HCT116 (cell line): ENCODE measurements around the gene UPB1. TPM values are rescaled to one million over a fixed set of nuclear protein-coding genes. Genes with fewer than 3 reads are reported as not detected.
"Not testable (repeated sequence)": the region's sequence is repeated elsewhere in the genome, so short reads cannot be mapped to it uniquely, and the experiment has no call there.

Experiments
- ATAC-seq: fragments of 200-7000 bp; cut with Tn5 transposase; 2 replicates; pipeline ENCODE4 v1.9.1; 2020; ENCODE audit warnings: mild to moderate bottlenecking, moderate library complexity
- BruUV-seq: library from RNA; stranded (reverse); fragments of 400-500 nt; replicated peaks from 2 replicates; lab custom pipeline; 2021; lab: Mats Ljungman, UMichigan
- CTCF ChIA-PET: fragments of 300-600 bp; sonication (Branson Sonifier 250); formaldehyde crosslinking; loops from one replicate; lab custom pipeline; 2021; ENCODE audit warnings: antibody characterized with exemption; lab: Charles Lee
- POLR2A ChIA-PET: fragments of 300-600, 350-600 bp; sonication (Branson Sonifier 250); formaldehyde crosslinking; loops from one replicate; lab custom pipeline; 2021; ENCODE audit warnings: antibody characterized with exemption; lab: Charles Lee
- RAD21 ChIA-PET, 2 experiments: fragments of 300-600 bp; sonication (Branson Sonifier 250); formaldehyde crosslinking; loops; one replicate each; lab custom pipeline; 2023; ENCODE audit warnings: low total read pairs in 2 of 2; ENCODE audit not compliant: uncharacterized antibody in 2 of 2, unreplicated experiment in 2 of 2, low non-redundant PET in 1 of 2; lab: Charles Lee
- DNase-seq: peaks from one replicate; pipeline ENCODE4 v3.0.0-alpha.2; 2010; ENCODE audit warnings: low read depth, low spot score
- H2AFZ ChIP-seq: fragments of 200-600 bp; shearing (Covaris generic), sonication (generic); 2 replicates; pipeline ENCODE4 v1.6.1; 2017; ENCODE audit warnings: low read depth, mixed run types, mixed read lengths, antibody characterized with exemption, low read length; ENCODE audit not compliant: poor library complexity, severe bottlenecking
- H3K27ac ChIP-seq: 2 replicates; pipeline ENCODE4 v1.5.1; 2012; ENCODE audit warnings: low read depth, low read length
- H3K27me3 ChIP-seq: fragments of 200-600 bp; sonication (generic); 2 replicates; pipeline ENCODE4 v1.6.1; 2016; ENCODE audit warnings: mixed run types, low read length, mixed read lengths; ENCODE audit not compliant: insufficient read depth
- H3K36me3 ChIP-seq, 2 experiments: fragments of 200-500 bp in 1 of 2; fragments of 200-600 bp in 1 of 2; sonication (Bioruptor generic) in 1 of 2; sonication (generic) in 1 of 2; 2 replicates each; pipeline versions ENCODE4 v1.5.1 to v1.6.1; 2014 to 2016; ENCODE audit warnings: low read length in 2 of 2, inconsistent platforms in 1 of 2, mixed read lengths in 1 of 2, mixed run types in 1 of 2; ENCODE audit not compliant: insufficient read depth in 2 of 2, control insufficient read depth in 1 of 2
- H3K4me1 ChIP-seq, 2 experiments: fragments of 200-600 bp in 1 of 2; sonication (generic) in 1 of 2; 2 replicates each; pipeline versions ENCODE4 v1.5.1 to v1.6.1; 2012 to 2017; ENCODE audit warnings: low read length in 2 of 2, inconsistent platforms in 1 of 2, mild to moderate bottlenecking in 1 of 2, mixed read lengths in 1 of 2, mixed run types in 1 of 2, moderate library complexity in 1 of 2; ENCODE audit not compliant: insufficient read depth in 2 of 2, control insufficient read depth in 1 of 2
- H3K4me2 ChIP-seq: fragments of 200-600 bp; sonication (generic); 2 replicates; pipeline ENCODE4 v1.6.1; 2017; ENCODE audit warnings: mixed run types, low read length, mixed read lengths
- H3K4me3 ChIP-seq, 2 experiments: fragments of 200-600 bp in 1 of 2; sonication (generic) in 1 of 2; replicated peaks in 1 of 2; 2 replicates each; pipeline ENCODE4 v1.5.1; 2011 to 2016; ENCODE audit warnings: low read length in 2 of 2, control low read depth in 1 of 2, low read depth in 1 of 2, mild to moderate bottlenecking in 1 of 2, mixed read lengths in 1 of 2, mixed run types in 1 of 2
- H3K79me2 ChIP-seq: fragments of 200-600 bp; sonication (generic); 2 replicates; pipeline ENCODE4 v1.6.1; 2017; ENCODE audit warnings: mild to moderate bottlenecking, mixed run types, low read length, moderate library complexity, mixed read lengths; ENCODE audit not compliant: insufficient read depth
- H3K9ac ChIP-seq: fragments of 200-600 bp; sonication (generic); 2 replicates; pipeline ENCODE4 v1.6.1; 2016; ENCODE audit warnings: low read length, mixed read lengths
- H3K9me2 ChIP-seq: fragments of 200-600 bp; sonication (generic), shearing (Covaris generic); 2 replicates; pipeline ENCODE4 v1.6.1; 2017; ENCODE audit warnings: mixed run types, mild to moderate bottlenecking, moderate library complexity; ENCODE audit not compliant: insufficient read depth
- H3K9me3 ChIP-seq, 2 experiments: fragments of 200-500 bp in 1 of 2; fragments of 200-600 bp in 1 of 2; sonication (Bioruptor generic) in 1 of 2; sonication (generic) in 1 of 2; 2 replicates each; pipeline ENCODE4 v1.6.1; 2014 to 2017; ENCODE audit warnings: low read length in 2 of 2, mixed read lengths in 2 of 2, inconsistent platforms in 1 of 2, low read depth in 1 of 2, mild to moderate bottlenecking in 1 of 2, mixed run types in 1 of 2, moderate library complexity in 1 of 2; ENCODE audit not compliant: control insufficient read depth in 1 of 2, insufficient read depth in 1 of 2
- H4K20me1 ChIP-seq: fragments of 200-600 bp; sonication (generic), shearing (Covaris generic); 2 replicates; pipeline ENCODE4 v1.6.1; 2017; ENCODE audit warnings: mixed run types, mild to moderate bottlenecking, moderate library complexity; ENCODE audit not compliant: insufficient read depth
- ATF3 ChIP-seq: IDR thresholded peaks from 2 replicates; pipeline ENCODE4 v1.6.1; 2012
- EGR1 ChIP-seq: IDR thresholded peaks from 2 replicates; pipeline ENCODE4 v1.6.1; 2012; ENCODE audit warnings: low read depth
- MAX ChIP-seq: IDR thresholded peaks from 2 replicates; pipeline ENCODE4 v1.6.1; 2012
- SIN3A ChIP-seq: IDR thresholded peaks from 2 replicates; pipeline ENCODE4 v1.6.1; 2012; ENCODE audit warnings: low read depth
- SRF ChIP-seq: IDR thresholded peaks from 2 replicates; pipeline ENCODE4 v1.6.1; 2012; ENCODE audit warnings: low read depth
- YY1 ChIP-seq: IDR thresholded peaks from 2 replicates; pipeline ENCODE4 v1.6.1; 2011; ENCODE audit warnings: low read length, low read depth, moderate library complexity, mild to moderate bottlenecking; ENCODE audit not compliant: insufficient replicate concordance; ENCODE audit errors: extremely low read depth
- intact Hi-C: fragments of 100-400 bp; cut with micrococcal nuclease; formaldehyde crosslinking; loops from 2 replicates; pipeline ENCODE4 v1.10.0; 2022
- total RNA-seq: library from RNA; stranded (reverse); gene quantifications from one replicate; pipeline ENCODE4 v1.2.1, GENCODE V29; 2021; ENCODE audit not compliant: unreplicated experiment

UPB1 gene
- total RNA-seq, 1 experiment from 2014 or later = 0.27 TPM

GRCh38 chr22:24550902-24551435 is 55.8 kb downstream of the UPB1 start (continued):
- TF ChIP-seq MAX (no peak), SRF (no peak), SIN3A (no peak), YY1 (no peak)

GRCh38 chr22:24552503-24553286 is 57.6 kb downstream of the UPB1 start:
- peaks cover 11 to 23% of the 10 kb centered on the region in 2 experiments for H3K4me1 ChIP-seq
- intact Hi-C loops, H4K20me1 ChIP-seq, H3K4me3 ChIP-seq, BruUV-seq, H2AFZ ChIP-seq, H3K27ac ChIP-seq, H3K9me3 ChIP-seq, H3K9ac ChIP-seq, RAD21 ChIA-PET, ATAC-seq, H3K36me3 ChIP-seq, DNase-seq, H3K9me2 ChIP-seq, H3K27me3 ChIP-seq, CTCF ChIA-PET: not testable (repeated sequence)
- peaks cover 58% of the 10 kb centered on the region for H3K79me2 ChIP-seq
- peak overlapping the region; percentile 88; the same call in 1 of the 2 replicates for H3K4me2 ChIP-seq
- POLR2A ChIA-PET = interaction anchor here (0.6 kb wide), 1 partner anchor 68 kb away, joined by 3 read pairs; no protein-coding TSS in a partner anchor

- peak overlapping the region; percentile 76; the same call in 1 of the 2 replicates for H3K27ac ChIP-seq
- H3K4me3 ChIP-seq = peak overlapping the region; percentile 70 to 75
- no TSS peak for BruUV-seq
- CTCF ChIA-PET = no interaction called here
- H3K27me3 ChIP-seq = no peaks in the 10 kb centered on the region
- H2AFZ ChIP-seq = no peak overlapping the region
- no peak for DNase-seq
- peak overlapping the region; percentile 95 for H3K9ac ChIP-seq
- peaks cover 69% of the 10 kb centered on the region for H3K79me2 ChIP-seq
- ATAC-seq = no peak
- peaks cover 11 to 23% of the 10 kb centered on the region in 2 experiments for H3K4me1 ChIP-seq
- H3K4me2 ChIP-seq = peak overlapping the region; percentile 88
- TF ChIP-seq EGR1 (no peak), ATF3 (no peak)
- POLR2A ChIA-PET = no interaction called here
- H3K9me2 ChIP-seq = no peaks in the 10 kb centered on the region
- peaks cover 13 to 16% of the 10 kb centered on the region in 2 experiments; a peak in 3 of 4 replicates for H3K36me3 ChIP-seq
- RAD21 ChIA-PET = no interaction called here
- no peaks in the 10 kb centered on the region for H3K9me3 ChIP-seq
- intact Hi-C loops = no loop called here
- peaks cover 6% of the 10 kb centered on the region; the same call in 1 of the 2 replicates for H4K20me1 ChIP-seq
Measured at GRCh38 chr22:24553597-24554312, 58.6 kb downstream of the UPB1 start.
